DMS79 treated with DMSO at 0.1 percent for 48 hours (cell line): Measurements from ENCODE around the gene DHRS1.

Experiments
- DNase-seq: peaks from one replicate; lab custom pipeline; 2025; lab: John Stamatoyannopoulos, UW

Gene DHRS1

DNA sequence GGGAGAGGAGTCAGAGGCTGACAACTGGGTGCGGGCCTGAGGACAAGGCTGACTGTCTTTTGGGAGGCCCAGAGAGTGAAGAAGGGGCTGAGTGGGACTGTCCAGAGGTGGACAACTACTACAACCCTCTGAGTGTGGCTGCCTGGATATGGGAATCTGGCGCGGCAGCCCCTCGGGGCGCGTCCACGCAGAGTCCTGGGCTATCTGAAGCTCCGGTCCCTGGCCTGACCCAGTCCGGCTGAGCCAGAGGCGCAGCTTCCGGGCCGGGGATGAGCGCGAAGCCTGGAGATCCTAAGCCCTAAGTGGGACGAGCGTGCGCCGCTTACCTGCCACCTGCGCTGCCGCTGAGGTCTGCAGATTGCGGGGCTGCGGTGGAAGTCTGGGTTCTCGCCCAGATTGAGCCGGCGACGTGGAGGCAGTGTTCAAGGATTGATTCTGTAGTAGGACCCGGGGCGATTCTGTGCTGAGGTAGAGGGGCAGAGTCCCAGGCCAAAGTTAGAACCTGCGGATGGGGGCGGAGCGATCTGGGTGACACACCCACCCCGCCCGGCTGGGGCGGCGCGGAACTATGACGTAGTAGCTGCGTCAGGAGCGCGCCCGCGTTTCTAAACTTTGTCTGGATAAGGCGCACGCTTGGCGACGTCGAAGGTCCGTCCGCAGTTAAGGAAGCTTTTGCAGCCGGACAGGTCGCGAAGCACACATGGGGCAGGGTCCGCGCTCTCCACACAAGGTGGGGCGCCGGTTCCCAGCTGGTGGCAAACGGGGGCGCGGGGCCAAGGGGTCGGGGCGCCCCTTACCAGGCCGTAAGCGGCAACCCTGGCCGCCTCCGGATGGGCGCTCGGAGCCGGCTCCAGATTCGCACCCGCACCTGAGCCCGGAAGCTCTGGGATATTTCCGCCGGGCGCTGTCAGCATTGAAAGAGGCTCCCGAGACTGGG, at the start of gene DHRS1, which contains the start of gene NOP9:
Gene DHRS1, minus strand, starts transcription at position 526 of the 937 bp plus-strand sequence. CDS start 674 bp downstream, outside the sequence.
Gene NOP9, plus strand, starts transcription at position 596 of the 937 bp plus-strand sequence. Its CDS starts 105 bp downstream, at position 701.
- peak; percentile 93 for DNase-seq

DNA sequence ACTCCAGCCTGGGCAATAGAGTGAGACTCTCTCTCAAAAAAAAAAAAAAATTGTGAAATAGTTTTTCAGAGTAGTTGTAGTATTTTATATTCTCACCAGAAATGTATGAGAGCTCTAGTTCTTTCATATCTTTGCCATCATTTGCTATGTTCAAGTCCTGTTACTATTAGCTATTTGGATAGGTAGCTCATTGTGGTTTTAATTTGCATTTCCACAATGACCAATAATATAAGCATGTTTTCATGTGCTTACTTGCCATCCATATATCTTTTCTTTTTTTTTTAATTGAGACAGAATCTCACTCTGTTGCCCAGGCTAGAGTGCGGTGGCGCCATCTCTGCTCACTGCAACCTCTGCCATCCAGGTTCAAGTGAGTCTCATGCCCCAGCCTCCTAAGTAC, 48.6 kb upstream of the DHRS1 start:
- no peak for DNase-seq

DNA sequence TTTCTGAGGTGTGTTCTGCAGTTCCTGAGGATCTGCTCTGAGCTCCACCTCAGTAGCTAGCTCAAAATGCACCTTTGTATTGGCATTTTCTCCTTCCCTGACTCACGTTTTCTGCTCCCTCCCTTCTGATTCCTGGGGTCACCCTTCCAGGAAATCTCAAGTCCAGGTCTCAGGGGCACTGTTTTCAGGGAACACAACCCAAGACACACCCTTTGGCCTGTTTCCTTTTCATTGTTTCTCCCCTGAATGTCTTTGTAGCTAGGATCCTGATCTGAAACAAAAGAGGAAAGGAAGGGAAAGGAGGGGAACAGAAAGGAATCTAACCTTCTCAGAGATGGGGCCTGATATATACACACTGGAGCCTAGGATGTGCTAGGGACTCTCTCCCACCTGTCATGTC, 47.6 kb upstream of the DHRS1 start:
- DNase-seq: no peak

DNA sequence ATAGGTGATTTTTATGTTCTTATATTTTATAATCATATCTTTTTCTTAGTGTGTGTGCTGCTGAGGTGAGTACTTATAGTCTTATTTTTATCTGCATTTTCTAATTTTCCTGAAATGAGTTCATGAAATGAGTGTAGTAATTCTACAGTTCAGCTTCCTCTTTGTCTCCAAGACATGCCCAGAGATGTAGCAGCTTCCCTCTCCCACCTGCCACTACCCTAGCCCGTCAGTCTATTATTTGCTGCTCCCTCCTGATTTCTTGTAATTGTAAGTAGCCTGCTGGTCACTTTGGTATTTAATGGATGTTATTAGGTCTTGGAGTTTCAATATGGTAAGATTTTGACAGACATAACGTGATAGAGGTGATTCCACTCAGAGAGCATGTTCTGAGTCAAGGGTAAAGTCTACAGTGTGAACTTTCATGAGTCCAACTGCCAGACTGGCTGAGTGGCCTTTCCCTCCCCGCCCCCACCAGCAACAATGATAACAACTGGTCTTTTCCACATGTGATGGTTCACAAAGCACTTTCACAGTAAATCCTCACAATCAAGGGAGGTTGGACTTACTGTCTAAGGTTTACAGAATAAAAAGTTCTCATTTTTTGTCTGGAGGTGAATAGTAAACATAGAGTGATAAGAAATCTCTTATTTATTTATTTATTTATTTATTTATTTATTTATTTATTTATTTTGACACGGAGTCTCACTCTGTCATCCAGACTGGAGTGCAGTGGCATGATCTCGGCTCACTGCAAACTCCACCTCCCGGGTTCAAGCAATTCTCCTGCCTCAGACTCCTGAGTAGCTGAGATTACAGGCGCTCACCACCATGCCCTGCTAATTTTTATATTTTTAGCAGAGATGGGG, 44.4 kb upstream of the DHRS1 start:
- DNase-seq: no peak

DNA sequence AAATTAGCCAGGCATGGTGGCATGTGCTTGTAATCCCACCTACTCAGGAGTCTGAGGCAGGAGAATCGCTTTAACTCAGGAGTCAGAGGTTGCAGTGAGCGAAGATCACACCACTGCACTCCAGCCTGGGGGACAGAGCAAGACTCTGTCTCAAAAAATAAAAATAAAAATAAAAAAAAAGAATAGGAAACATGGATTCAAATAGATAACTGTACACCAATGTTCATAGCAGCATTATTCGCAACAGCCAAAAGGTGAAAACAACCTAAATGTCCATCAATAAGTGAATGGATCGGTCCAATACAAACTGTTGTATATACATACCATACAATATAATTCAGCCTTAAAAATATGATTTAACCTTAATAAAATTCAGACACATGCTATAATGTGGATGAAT, 43.3 kb upstream of the DHRS1 start:
- no peak for DNase-seq

DNA sequence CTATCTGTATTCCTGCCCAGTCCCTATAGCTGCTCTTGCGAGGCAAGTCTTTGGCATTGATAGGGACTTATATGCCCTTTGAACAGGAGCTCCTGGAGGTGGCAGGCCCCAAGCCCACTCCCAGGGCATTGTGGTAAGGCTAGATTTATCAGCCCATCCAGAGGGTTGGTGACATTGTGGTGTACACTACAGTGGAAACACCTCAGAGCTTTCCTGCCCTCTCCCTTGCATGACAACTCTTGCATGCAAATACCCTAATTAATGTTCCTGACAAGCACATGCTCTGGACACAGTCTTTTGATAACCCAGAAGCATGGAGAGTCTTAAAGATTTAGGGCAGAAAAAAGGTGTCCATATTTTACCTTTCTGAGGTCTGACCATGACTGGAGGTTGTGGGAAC, 41.0 kb upstream of the DHRS1 start:
- DNase-seq: no peak

DNA sequence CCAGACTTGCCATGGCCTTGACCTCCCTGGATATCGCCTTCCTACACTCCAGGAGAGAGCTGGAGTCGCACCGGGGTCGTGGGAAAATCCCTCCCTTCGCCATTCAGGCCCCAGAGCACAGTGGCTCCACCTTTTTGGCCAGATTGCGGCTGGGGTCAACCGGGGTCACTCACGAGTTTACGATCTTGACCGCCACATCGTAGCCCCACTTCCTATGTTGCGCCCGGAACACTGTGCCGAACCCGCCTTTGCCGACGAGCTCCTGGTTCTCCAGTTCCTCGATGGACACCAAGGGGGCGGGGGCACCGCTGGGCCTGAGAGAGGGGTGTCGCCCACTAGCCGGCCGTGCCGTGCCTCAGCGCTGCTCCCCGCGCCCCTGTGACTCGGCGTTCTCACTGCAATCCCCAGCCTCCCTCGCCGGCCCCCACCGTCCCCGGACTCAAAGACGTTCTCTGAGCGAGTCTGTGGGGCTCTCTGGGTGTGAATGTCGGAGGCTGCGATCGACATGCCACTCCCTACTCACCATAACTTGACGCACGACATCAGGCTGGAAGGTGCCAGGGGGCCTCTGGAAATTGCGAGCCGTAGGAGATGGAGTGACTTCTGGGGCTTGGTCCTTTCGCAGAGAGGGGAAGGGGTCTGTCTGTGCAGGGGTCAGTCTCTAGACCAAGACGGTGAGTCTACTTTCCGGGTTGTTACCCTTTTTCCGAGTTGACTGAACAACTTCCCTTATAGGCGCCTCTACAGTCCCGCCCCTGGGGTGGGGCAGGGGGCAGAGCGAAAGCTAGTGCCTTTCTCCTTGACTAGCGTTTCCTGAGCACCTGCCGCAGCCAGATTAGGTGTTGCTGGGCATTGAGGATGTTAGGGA, 39.9 kb upstream of the DHRS1 start, which contains the start of gene RIPK3:
Gene RIPK3, minus strand, starts transcription at position 708 of the 868 bp plus-strand sequence. Its CDS starts 165 bp downstream, at position 543.
- peak; percentile 19 for DNase-seq

DNA sequence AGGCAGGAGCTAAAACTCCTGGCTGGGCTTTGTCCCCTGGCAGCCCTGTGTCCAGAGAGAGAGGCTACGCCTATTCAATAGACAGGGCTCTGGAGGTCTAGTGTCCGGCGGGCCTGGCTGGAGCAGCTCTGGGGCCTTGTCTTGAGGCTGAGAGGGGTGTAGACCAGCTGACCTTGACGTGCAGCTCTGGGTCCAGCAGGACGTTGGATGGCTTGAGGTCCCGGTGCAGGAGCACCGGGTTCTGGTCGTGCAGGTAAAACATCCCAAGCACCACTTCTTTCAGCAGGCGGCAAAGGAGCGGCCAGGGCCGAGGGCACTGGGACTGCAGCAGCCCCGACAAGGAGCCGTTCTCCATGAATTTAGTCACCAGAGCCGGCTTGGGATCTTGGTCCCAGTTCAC, 39.3 kb upstream of the DHRS1 start:
- no peak for DNase-seq

DNA sequence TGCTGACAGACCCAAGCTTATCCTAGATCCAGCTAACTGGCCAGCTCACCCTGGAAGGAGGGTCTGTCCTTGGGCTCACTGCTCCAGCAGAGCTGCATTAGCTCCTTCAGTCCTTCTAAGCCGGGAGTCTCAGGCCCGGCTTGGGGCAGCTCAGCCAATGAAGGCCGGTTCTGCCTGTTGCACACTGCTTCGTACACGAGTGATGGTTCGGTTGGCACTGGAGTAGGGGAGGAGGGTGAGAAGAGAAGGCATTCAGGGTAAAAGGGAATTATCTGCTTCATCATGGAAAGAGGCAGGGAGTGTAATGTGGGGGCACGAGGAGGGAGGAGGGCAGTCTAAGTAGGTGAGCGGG, 38.2 kb upstream of the DHRS1 start:
- DNase-seq: no peak

DNA sequence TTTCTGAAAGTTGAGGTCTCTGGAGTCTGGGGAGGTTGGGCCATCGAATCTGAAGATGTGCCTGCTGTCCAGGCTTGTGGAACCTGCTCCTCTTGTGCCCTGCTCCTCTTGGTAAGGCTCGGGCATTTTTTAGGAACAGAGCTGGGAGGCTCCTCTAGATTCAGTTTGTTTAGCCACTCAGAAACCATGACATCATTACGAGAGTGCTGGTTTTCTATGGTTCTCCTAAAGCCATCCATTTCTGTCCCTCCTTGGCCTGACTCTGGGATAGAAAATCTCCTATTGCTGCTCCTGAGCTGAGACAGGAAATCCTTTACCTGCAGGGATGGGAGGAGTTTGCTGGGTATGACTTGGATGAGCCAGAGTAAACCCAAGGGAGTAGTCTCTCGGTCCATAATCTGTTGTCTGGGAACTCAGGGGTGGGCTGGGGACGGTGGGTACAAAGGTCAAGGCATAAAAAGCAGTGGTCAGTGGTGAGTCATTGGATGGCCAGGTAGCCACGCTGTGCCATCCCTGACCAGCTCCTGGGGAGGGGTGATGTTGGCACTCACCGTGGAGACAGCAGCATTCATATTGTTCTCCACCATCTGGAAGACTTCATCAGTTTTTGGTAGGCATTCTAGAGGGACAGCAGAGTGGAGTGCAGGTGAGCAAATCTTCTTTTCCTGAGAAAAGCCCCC, 37.7 kb upstream of the DHRS1 start:
- no peak for DNase-seq

DNA sequence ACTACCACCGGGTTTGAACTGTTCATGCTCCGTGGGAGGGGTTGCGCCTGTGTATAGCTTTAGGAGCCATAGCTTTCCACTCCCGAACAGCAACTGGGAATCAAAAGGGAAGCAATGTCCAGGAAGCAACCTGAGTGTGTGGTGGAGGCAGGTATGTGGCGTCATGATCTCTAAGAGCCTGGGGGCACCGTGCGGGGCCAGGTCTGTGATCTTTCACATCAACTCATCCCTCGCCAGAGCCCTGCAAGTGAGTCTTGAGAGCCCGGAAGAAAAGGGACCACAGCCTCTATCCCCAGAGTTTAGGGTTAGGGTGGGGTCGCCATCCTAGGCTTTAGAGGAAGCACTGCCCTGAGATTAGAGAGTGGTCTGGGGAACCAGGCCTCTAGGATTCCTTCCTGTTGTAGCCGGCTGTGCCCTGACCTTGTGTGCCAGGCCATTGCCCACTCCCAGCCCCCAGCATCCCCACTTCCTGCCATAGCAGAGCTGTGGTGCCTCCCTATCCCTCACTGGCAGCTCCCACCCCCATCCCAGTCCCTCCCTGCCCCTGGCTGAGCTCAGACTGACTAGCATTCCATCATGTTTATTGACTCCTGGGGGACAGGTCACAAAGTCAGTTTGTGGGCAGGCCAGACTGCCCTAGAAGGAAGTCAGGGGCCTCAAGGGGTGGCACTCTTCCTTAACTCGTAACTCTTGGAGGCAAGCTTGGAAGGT, 36.0 kb upstream of the DHRS1 start:
- DNase-seq: no peak

DNA sequence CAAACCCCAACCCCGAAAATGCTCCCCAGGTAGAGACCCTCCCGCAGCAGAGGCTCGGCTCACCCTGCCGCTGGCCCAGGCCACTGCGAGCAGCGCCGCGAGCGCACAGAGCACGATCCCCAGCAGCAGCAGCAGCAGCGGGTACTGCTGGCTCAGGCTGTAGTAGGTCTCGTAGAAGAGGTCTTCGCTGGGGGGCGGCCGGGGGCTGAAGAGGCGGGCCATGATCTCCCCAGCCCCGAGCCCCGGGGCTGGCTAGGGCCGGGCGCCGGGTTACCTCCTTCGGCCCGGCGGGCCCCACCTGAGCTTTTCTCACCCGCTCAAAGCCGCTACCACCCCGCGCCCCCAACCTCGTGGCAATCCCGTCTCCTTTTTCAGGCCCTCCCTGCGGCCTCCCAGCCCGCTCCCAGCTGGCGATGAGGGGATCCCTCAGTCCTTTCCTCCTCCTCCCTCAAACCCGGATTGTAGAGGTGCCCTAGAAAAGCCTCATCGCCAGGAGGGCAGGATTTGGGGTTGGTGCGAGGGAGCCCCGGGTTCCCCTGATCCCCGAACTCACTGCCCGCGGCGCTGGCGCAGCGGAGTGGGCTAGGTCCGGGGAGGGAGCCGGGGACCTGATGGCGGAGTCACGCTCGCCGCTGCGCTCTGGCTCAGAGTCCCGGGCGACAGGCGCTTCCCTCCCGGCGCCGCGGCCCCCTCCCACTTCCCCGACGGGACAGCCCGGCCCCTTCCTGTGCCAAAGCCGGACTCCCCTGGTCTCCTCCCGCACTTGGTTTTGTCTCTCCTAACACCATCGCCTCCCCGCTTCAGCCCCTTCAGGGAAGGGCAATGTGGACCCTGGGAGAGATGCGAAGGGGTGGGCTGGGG, 35.1 kb upstream of the DHRS1 start, which contains the start of gene ADCY4:
Gene ADCY4, minus strand, starts transcription at position 641 of the 861 bp plus-strand sequence. Its CDS starts 419 bp downstream, at position 222.
- DNase-seq: no peak

DNA sequence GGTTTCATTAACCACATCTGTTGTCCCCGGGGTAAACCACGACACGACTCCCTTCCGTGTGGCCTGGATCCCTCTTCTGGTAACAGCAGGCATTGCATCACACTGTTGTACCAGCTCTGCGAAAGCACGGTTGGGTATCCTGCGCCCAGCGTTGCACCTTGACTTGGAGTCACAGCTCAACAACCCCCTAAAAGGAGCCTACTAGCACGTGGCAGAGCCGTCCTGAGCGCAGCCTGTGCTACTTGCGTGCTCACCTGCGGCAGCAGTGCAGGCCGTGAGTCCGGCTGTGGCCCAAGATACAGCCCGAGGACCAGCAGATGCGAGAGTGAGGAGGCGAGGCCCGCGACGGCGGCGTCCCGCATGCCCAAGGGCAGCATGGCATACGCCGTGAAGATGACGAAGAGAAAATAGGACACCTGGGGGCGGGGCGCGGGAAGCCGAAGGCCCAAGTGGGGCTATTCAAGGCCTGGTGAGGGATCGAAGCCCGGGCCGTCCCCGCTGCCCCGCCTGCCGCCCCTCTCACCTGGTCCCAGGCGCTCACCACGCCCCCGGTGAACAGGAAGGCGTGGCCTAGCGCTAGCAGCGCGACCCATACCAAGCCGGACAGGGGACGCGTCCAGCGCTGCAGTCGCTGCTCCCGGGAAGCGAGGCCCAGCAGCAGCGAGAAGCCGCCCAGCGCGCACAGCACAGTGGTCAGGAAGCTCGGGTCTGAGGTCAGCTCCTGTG, 32.9 kb upstream of the DHRS1 start:
- DNase-seq: peak; percentile 92

DNA sequence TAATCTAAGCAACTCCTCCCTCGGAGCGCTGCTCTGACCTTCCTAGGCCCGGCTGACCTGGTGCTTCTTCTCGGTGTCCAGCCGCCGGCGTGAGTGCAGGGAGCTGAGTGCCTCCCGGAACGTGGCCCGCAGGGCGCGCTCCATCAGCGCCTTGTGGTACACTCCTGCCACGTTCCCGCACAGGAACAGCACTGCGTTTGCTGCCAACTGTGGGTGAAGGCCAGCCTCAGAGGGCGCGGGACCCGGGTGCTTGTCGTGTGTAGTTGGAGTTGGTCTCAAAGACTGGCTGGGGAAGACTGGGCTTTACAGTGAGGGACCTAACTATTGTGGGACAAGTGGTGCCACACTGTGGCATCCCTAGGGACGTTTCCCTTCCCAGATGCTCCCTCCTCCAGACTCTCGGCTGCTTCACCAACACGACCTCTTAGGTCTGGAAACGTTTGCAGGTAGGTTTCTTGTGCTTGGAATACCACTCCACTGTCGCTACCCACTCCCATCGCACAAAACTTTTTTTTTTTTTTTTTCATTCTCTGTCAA, 32.2 kb upstream of the DHRS1 start:
- DNase-seq: no peak

DNA sequence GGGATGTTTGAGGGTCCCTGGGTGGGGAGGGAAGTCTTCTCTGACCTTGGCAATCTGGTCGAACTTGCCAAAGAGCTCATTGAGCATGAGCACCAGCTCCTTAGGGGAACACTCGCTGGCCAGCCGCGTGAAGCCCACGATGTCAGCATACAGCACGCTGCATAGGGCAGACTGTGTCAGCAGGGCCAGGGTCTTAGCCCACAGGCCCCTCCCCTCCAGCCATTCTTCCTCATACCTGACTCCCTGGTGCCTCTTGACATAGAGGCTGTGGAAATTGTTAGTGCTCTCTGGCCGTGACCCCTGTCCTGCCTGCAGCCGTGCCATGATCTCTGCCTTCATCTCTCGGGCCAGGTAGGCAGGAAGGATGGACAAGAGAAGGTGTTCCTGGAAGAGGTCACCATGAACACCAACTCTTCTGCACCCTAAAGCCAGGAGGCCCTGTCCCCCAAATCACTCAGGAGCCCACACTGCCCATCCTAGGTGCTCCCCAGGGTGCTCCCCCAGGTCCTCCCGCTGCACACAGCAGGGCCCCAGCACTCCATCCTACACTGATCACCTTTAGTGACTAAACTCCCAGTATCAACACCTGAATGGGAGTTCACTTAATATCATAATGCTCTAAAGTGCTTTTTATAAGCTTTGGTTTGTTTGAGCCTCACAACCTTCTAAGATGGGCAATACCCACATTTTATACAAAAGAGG, 31.5 kb upstream of the DHRS1 start:
- DNase-seq: no peak

DNA sequence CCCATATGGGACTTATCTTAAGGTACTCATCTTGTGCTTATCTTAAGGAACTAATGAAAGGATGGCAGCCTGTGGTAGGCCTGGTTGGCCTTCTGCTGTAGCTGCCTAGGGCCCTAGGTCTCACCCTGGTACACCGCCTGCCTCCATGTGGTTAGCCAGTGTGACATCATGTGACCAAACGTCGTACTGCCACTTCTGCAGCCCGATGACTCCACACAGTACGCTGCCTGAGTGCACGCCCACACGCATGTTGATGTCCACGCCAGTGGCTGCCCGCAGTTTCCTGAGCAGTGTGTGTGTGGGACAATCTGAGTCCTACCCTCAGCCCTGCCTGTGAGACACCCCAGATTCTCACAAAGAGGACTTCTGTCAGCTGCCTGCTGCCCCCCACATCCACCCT, 30.2 kb upstream of the DHRS1 start:
- no peak for DNase-seq

DNA sequence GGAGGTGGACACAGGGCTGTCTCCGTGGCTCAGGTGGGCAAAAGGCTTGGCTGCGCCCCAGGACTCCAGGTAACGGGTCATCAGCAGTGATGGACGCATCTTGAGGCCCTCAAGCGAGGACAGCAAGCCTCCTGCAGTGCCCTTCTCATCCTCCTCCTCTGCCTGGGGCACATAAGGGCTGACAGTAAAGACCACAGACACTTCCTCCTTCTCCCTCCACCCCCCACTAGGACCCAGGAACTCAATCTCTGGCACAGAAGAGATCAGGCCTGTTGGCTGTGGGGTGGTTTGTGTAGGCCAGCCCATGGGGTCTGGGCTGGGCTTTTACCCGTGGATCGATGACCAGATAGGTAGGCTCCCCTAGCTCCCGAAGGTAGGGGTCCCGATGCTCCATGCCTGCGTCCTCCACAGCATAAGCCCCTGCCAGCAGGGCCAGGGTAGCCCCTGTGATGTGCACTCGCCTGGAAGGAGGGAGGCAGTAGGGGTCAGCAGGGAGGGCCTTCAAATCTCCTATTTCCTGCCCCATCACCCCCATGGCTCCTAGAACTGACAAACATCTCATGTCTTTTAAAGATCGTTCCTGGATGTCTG, 29.6 kb upstream of the DHRS1 start:
- DNase-seq: no peak
